ENCODE data around the gene ANTXRL. TPM values are rescaled to one million over a fixed set of nuclear protein-coding genes. Genes with fewer than 3 reads are reported as not detected.

Gene ANTXRL
- total RNA-seq, 2 experiments from 2014 or later, result 0.95 TPM; not detected in 1

GRCh38 chr10:46289209-46289810 is 2.5 kb downstream of the ANTXRL start:
- ChIA-PET CTCF (ENCODE audit: unreplicated experiment) (no interaction called here), POLR2A (interaction anchor here (2.5 kb wide), 1 partner anchor 8 kb away, joined by 9 read pairs; no protein-coding TSS in a partner anchor)
- no peak for TF ChIP-seq CTCF (conservative IDR thresholded peaks at IDR 0.05; ENCODE audit: low read length)
- Histone ChIP-seq H3K79me2 (ENCODE audit: insufficient read depth, low read depth, low read length) (no peaks in the 10 kb centered on the region), H3K36me3 (ENCODE audit: insufficient read depth, low read length) (no peaks in the 10 kb centered on the region), H3K4me1 (ENCODE audit: insufficient read depth, low read length, poor library complexity, severe bottlenecking) (peaks cover 18% of the 10 kb centered on the region), H3K27ac (ENCODE audit: low read depth, low read length, poor library complexity, severe bottlenecking) (no peak overlapping the region), H3K4me3 (ENCODE audit: low read depth, low read length, poor library complexity, severe bottlenecking) (no peak overlapping the region), H3K9me3 (ENCODE audit: low read length) (no peaks in the 10 kb centered on the region), H3K9me2 (ENCODE audit: insufficient read depth, low read length) (no peaks in the 10 kb centered on the region), H3K4me2 (ENCODE audit: low read length) (no peak overlapping the region), H4K20me1 (ENCODE audit: insufficient read depth, low read length) (no peaks in the 10 kb centered on the region), H2AFZ (ENCODE audit: low read length) (no peak overlapping the region)
- no TSS peak for BruUV-seq (replicated peaks)
- intact Hi-C loops (cut with micrococcal nuclease; ENCODE audit: unreplicated experiment), result no loop called here
- no peak for DNase-seq (ENCODE audit: low spot score)

- CTCF ChIA-PET (ENCODE audit: unreplicated experiment), result no interaction called here
- H3K9me2 ChIP-seq (ENCODE audit: insufficient read depth, low read length), result no peaks in the 10 kb centered on the region
- DNase-seq (ENCODE audit: low spot score), result no peak
- TF ChIP-seq CTCF (conservative IDR thresholded peaks at IDR 0.05; ENCODE audit: low read length) (no peak), EZH2phosphoT487 (IDR thresholded peaks at IDR 0.05; ENCODE audit: borderline replicate concordance, low read depth, low read length) (no peak)
- H3K4me2 ChIP-seq (ENCODE audit: low read length), result no peak overlapping the region
- no peaks in the 10 kb centered on the region for H3K9me3 ChIP-seq (ENCODE audit: low read length)
- POLR2A ChIA-PET, result interaction anchor here (0.7 to 1.0 kb wide), 5 partner anchors 9 to 920 kb away, joined by 3 to 5 read pairs (median 4); no protein-coding TSS in a partner anchor
- H3K4me3 ChIP-seq (ENCODE audit: low read depth, low read length, poor library complexity, severe bottlenecking), result no peak overlapping the region
- H4K20me1 ChIP-seq (ENCODE audit: insufficient read depth, low read length), result no peaks in the 10 kb centered on the region
- no peak overlapping the region for H2AFZ ChIP-seq (ENCODE audit: low read length)
- no peaks in the 10 kb centered on the region for H3K36me3 ChIP-seq (ENCODE audit: insufficient read depth, low read length)
- no peak overlapping the region for H3K27ac ChIP-seq (ENCODE audit: low read depth, low read length, poor library complexity, severe bottlenecking)
- no peaks in the 10 kb centered on the region for H3K79me2 ChIP-seq (ENCODE audit: insufficient read depth, low read depth, low read length)
- no TSS peak for BruUV-seq (replicated peaks)
- intact Hi-C loops (cut with micrococcal nuclease; ENCODE audit: unreplicated experiment), result no loop called here
- H3K4me1 ChIP-seq (ENCODE audit: insufficient read depth, low read length, poor library complexity, severe bottlenecking), result peaks cover 21% of the 10 kb centered on the region
Measured at GRCh38 chr10:46290101-46290886, 3.5 kb downstream of the ANTXRL start.
